A673 (cell line): ENCODE measurements around the gene STUM. TPM values are rescaled to one million over a fixed set of nuclear protein-coding genes. Genes with fewer than 3 reads are reported as not detected.

Source experiments
- BruUV-seq: library from RNA; stranded (reverse); fragments of 400-500 nt; replicated peaks from 2 replicates; lab custom pipeline; 2021; lab: Mats Ljungman, UMichigan
- CTCF ChIA-PET: fragments of 300-600 bp; sonication (Branson Sonifier 250); formaldehyde crosslinking; loops from one replicate; lab custom pipeline; 2022; ENCODE audit warnings: antibody characterized with exemption; lab: Charles Lee
- POLR2A ChIA-PET: fragments of 300-600 bp; sonication (Branson Sonifier 250); formaldehyde crosslinking; loops from one replicate; lab custom pipeline; 2022; ENCODE audit warnings: antibody characterized with exemption; ENCODE audit not compliant: low non-redundant PET; lab: Charles Lee
- DNase-seq: peaks from one replicate; pipeline ENCODE4 v3.0.0-alpha.2; 2015; ENCODE audit warnings: low spot score
- H3K27ac ChIP-seq: fragments of 200-600 bp; sonication (generic); 2 replicates; pipeline ENCODE4 v1.5.1; 2016; ENCODE audit warnings: mixed run types, low read depth, mild to moderate bottlenecking, mixed read lengths, antibody characterized with exemption, low read length; ENCODE audit not compliant: poor library complexity, severe bottlenecking
- H3K27me3 ChIP-seq: fragments of 200-600 bp; sonication (generic); replicated peaks from 2 replicates; pipeline ENCODE4 v1.6.1; 2017; ENCODE audit warnings: mixed run types, low read depth, mild to moderate bottlenecking, mixed read lengths, antibody characterized with exemption, low read length; ENCODE audit not compliant: insufficient read depth, poor library complexity
- H3K36me3 ChIP-seq: fragments of 200-600 bp; sonication (generic); 2 replicates; pipeline ENCODE4 v1.6.1; 2016; ENCODE audit warnings: mixed run types, mild to moderate bottlenecking, mixed read lengths, antibody characterized with exemption, low read length; ENCODE audit not compliant: insufficient read depth, poor library complexity, severe bottlenecking
- H3K4me1 ChIP-seq: fragments of 200-600 bp; sonication (generic); 2 replicates; pipeline ENCODE4 v1.6.1; 2017; ENCODE audit warnings: mixed run types, mild to moderate bottlenecking, mixed read lengths, antibody characterized with exemption, low read length; ENCODE audit not compliant: insufficient read depth, poor library complexity, severe bottlenecking
- H3K4me3 ChIP-seq: fragments of 200-600 bp; sonication (generic); 2 replicates; pipeline ENCODE4 v1.5.1; 2016; ENCODE audit warnings: low read depth, mixed run types, mild to moderate bottlenecking, mixed read lengths, low read length; ENCODE audit not compliant: poor library complexity, severe bottlenecking
- H3K9me3 ChIP-seq: fragments of 200-600 bp; sonication (generic); 2 replicates; pipeline ENCODE4 v1.6.1; 2016; ENCODE audit warnings: mixed run types, low read depth, mild to moderate bottlenecking, mixed read lengths, antibody characterized with exemption, low read length; ENCODE audit not compliant: poor library complexity, severe bottlenecking
- EZH2 ChIP-seq: fragments of 200-600 bp; sonication (generic); IDR thresholded peaks from 2 replicates; pipeline ENCODE4 v1.6.1; 2017; ENCODE audit warnings: borderline replicate concordance, low read depth, mild to moderate bottlenecking, mixed read lengths, antibody characterized with exemption, low read length; ENCODE audit not compliant: poor library complexity, severe bottlenecking
- intact Hi-C: fragments of 100-400 bp; cut with micrococcal nuclease; formaldehyde crosslinking; loops from one replicate; pipeline ENCODE4 v1.10.0; 2022; ENCODE audit not compliant: unreplicated experiment
- total RNA-seq: library from RNA; stranded (reverse); gene quantifications from 2 replicates; pipeline ENCODE4 v1.2.3, GENCODE V29; 2021
- TF ChIP-seq, protein P1 (sequence below): fragments of 300-800, 200-600 bp; sonication (generic); conservative IDR thresholded peaks from 2 replicates; pipeline ENCODE4 v1.5.1; 2017; ENCODE audit warnings: low read depth, mild to moderate bottlenecking, antibody characterized with exemption, low read length, moderate library complexity, mixed read lengths

The STUM gene
- total RNA-seq, 1 experiment from 2014 or later, result 0.54 TPM

DNA sequence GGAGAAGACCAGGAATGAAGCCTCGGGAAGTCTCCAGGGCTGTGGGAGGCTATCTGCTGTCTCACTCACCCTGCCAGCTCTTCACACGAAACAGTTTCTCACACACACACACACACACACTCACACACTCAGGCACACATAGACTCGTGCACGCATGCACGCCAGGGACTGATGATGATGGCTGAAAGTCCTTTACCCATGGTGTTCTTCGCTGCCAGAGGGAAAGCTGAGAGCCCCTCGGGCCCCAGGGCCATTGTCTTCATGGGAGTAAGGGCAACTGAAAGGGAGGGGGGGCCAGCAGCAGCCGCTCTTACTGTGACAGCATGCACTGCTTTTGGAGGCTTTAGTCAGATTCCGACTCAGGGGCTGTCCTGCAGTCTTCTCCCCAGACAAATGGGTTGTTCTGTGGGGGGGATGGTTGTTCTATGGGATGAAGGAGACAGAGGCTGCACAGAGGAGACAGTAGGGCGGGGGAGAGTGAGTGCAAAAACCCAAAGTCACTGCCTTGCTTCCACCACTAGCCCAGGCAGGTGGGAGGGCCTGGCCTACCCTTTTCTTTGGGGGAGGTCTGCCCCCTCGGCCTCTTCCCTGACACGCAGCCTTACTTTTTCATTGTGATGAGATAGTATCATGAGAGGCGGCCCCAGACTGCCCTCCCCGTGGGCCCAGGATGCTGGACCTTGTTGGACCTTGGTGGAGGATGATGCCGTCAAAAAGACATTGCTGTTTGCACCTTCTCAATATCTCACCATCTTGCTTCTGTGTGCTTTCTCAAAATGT lies 29.0 kb downstream of the STUM start:
- Histone ChIP-seq H3K9me3 (no peaks in the 10 kb centered on the region), H3K4me3 (no peak overlapping the region), H3K36me3 (no peaks in the 10 kb centered on the region), H3K27ac (no peak overlapping the region), H3K27me3 (no peaks in the 10 kb centered on the region), H3K4me1 (no peaks in the 10 kb centered on the region)
- ChIA-PET POLR2A (no interaction called here), CTCF (no interaction called here)
- DNase-seq, result no peak
- no peak for TF ChIP-seq EZH2
- TF ChIP-seq, protein P1, sequence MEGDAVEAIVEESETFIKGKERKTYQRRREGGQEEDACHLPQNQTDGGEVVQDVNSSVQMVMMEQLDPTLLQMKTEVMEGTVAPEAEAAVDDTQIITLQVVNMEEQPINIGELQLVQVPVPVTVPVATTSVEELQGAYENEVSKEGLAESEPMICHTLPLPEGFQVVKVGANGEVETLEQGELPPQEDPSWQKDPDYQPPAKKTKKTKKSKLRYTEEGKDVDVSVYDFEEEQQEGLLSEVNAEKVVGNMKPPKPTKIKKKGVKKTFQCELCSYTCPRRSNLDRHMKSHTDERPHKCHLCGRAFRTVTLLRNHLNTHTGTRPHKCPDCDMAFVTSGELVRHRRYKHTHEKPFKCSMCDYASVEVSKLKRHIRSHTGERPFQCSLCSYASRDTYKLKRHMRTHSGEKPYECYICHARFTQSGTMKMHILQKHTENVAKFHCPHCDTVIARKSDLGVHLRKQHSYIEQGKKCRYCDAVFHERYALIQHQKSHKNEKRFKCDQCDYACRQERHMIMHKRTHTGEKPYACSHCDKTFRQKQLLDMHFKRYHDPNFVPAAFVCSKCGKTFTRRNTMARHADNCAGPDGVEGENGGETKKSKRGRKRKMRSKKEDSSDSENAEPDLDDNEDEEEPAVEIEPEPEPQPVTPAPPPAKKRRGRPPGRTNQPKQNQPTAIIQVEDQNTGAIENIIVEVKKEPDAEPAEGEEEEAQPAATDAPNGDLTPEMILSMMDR, result no peak
- intact Hi-C loops, result no loop called here
- BruUV-seq, result no TSS peak

DNA sequence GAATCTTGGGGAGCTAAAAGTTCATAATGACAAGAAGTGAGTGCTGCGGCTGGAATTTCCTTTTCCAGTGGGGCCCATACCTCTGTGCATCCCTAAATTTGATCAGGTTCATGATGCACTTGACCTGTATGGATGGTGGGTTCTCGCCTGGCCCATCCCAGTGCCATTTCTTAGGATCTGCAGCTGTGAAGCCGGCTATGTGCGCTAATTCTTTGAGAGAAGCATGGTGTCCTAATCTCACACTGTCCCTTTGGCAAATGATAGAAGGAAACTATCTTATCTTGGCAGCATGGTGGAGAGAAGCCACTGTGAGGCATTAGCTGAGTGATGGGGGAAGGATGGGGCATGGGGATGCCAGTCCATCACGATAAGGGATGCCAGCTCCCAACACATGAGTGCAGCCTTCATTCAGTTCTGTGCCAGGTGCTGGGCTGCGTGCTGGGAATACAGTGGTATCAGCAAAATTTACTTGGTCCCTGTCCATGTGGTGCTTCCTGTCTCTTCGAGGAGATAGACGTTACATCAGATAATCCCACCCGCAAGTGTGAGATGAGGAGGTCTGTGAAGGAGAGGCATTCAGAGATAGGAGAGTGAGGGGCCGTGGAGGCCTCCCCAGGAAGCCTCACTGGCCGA lies 30.5 kb downstream of the STUM start:
- H3K27ac ChIP-seq, result no peak overlapping the region
- no peaks in the 10 kb centered on the region for H3K4me1 ChIP-seq
- TF ChIP-seq, protein P1, result no peak
- no peak for TF ChIP-seq EZH2
- intact Hi-C loops, result no loop called here
- no peaks in the 10 kb centered on the region for H3K36me3 ChIP-seq
- ChIA-PET CTCF (no interaction called here), POLR2A (no interaction called here)
- no TSS peak for BruUV-seq
- H3K27me3 ChIP-seq, result no peaks in the 10 kb centered on the region
- no peaks in the 10 kb centered on the region for H3K9me3 ChIP-seq
- H3K4me3 ChIP-seq, result no peak overlapping the region
- no peak for DNase-seq

- DNase-seq, result no peak
- intact Hi-C loops, result no loop called here
- ChIA-PET POLR2A (no interaction called here), CTCF (no interaction called here)
- no peaks in the 10 kb centered on the region for H3K36me3 ChIP-seq
- no peak overlapping the region for H3K4me3 ChIP-seq
- H3K4me1 ChIP-seq, result no peaks in the 10 kb centered on the region
- no peaks in the 10 kb centered on the region for H3K27me3 ChIP-seq
- no peak overlapping the region for H3K27ac ChIP-seq
- TF ChIP-seq, protein P1, result no peak
- no peak for TF ChIP-seq EZH2
- H3K9me3 ChIP-seq, result no peaks in the 10 kb centered on the region
- no TSS peak for BruUV-seq
These were observed 31.3 kb downstream of the STUM start for GRCh38 chr1:226579781-226580323.
